Right lobe of liver (tissue), 4 donors: ENCODE results near the gene SH3TC1.

Experiments
- POLR2A ChIP-seq: fragments of 450-650 bp; IDR thresholded peaks from one replicate; pipeline ENCODE4 v1.6.1; 2017; ENCODE audit warnings: antibody characterized with exemption, mild to moderate bottlenecking
- TF ChIP-seq, protein P1 (sequence below), 4 donors: fragments of 200-600 bp in 3 of 4; fragments of 450-650 bp in 1 of 4; IDR thresholded peaks; one replicate each; pipeline versions ENCODE4 v1.5.1 to v1.8.0; 2016 to 2022; ENCODE audit warnings: antibody characterized with exemption in 4 of 4, mild to moderate bottlenecking in 2 of 4
- donor health status: DM: no; HTN: no; CAD: no.
- donor health status: DM: no; HTN: no; CAD: no.
- donor health status: DM: no; HTN: yes; CAD: no.

DNA sequence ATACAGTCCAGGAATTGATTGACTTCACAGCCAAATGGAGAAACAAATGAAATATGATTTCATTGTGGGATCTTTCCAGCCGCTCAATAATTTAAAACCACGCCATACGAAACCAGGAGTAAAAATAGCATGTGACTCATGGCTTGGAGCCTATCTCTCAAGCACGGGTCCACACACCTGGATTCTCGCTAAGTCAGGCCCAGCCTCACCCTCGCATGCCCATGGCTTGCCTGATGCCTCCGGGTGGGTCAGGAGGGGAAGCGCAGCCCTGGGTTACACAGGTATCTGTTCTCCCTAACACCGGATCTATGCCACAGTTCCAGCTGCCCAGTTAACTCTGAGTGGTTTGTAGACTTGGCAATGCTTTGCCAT is 34.9 kb upstream of the SH3TC1 start:
- TF ChIP-seq, protein P1, sequence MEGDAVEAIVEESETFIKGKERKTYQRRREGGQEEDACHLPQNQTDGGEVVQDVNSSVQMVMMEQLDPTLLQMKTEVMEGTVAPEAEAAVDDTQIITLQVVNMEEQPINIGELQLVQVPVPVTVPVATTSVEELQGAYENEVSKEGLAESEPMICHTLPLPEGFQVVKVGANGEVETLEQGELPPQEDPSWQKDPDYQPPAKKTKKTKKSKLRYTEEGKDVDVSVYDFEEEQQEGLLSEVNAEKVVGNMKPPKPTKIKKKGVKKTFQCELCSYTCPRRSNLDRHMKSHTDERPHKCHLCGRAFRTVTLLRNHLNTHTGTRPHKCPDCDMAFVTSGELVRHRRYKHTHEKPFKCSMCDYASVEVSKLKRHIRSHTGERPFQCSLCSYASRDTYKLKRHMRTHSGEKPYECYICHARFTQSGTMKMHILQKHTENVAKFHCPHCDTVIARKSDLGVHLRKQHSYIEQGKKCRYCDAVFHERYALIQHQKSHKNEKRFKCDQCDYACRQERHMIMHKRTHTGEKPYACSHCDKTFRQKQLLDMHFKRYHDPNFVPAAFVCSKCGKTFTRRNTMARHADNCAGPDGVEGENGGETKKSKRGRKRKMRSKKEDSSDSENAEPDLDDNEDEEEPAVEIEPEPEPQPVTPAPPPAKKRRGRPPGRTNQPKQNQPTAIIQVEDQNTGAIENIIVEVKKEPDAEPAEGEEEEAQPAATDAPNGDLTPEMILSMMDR (IDR thresholded peaks at IDR 0.05) = no peak
- no peak for TF ChIP-seq POLR2A
